PFSK-1 (cell line): ENCODE measurements around the gene SLC43A1.

Experiments used
- FOXP2 ChIP-seq: optimal IDR thresholded peaks from 2 replicates; pipeline ENCODE3; 2011; ENCODE audit warnings: borderline replicate concordance, control low read depth, inconsistent platforms; ENCODE audit not compliant: insufficient read depth; ENCODE audit errors: extremely low read length, extremely low read depth
- POLR2AphosphoS5 ChIP-seq: IDR thresholded peaks from 2 replicates; pipeline ENCODE4 v1.6.1; 2012; ENCODE audit warnings: low read depth, mild to moderate bottlenecking, control low read depth, low read length, moderate library complexity
- REST ChIP-seq, 2 experiments: IDR thresholded peaks; 2 replicates each; pipeline versions ENCODE4 v1.6.1 to v1.8.0; 2011 to 2012; ENCODE audit warnings: low read depth in 2 of 2, low read length in 2 of 2, control low read depth in 1 of 2, inconsistent platforms in 1 of 2, mild to moderate bottlenecking in 1 of 2, moderate library complexity in 1 of 2; ENCODE audit not compliant: insufficient read depth in 1 of 2
- SIN3A ChIP-seq: IDR thresholded peaks from 2 replicates; pipeline ENCODE4 v1.6.1; 2012; ENCODE audit warnings: mild to moderate bottlenecking, low read length, moderate library complexity, borderline replicate concordance; ENCODE audit not compliant: insufficient read depth
- TAF1 ChIP-seq: IDR thresholded peaks from 2 replicates; pipeline ENCODE4 v1.6.1; 2012; ENCODE audit warnings: low read length, control low read depth, borderline replicate concordance; ENCODE audit not compliant: insufficient read depth

Gene SLC43A1

GRCh38 chr11:57460022-57460757 lies 55.3 kb downstream of the SLC43A1 start, which contains the start of gene RTN4RL2:
TSS of gene RTN4RL2 (plus strand) at chr11:57460528. CDS start at chr11:57460866, 338 bp downstream.
- TF ChIP-seq TAF1 (no peak), FOXP2 (peak; percentile 80), POLR2AphosphoS5 (no peak)

DNA sequence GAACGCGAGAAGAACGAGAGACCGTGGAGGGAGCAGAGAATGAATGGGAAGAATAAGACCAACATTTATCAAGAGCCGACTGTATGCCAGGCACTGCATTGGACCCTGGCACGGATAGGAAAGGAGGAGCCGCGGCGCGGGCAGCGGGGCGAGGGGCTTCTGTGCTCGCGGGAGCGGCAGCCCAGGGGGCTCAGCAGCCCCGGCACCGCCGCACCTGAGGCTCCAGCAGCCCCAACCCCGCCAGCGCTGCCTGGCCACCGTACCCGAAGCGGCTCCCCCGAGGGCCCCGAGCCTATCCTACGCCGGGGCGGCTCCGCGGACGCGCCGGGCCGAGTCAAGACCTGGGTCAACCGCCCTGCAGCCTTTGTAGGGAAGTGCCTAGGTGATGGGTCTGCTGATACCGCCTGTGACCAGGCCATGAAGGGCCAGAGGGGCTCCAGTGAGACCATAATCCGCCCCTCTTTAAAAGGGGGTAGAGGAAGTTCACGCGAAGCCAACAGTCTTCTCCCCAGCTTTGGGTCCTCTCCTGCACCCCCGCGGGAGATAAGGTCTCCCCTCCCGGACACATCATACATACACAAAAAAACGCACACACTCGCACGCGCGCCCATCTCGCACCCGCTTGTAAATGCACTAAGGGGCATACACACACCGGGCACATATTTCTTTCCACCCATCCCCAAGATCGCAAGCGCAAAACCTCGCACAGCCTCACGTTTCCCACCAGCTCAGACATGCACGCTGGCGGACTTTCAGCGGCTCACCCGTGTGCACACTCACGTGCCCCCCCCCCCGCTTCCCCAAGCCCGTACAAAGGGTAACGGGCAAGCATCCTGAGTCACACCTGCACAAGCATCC lies 56.1 kb downstream of the SLC43A1 start:
- TF ChIP-seq TAF1, result no peak
- TF ChIP-seq FOXP2, result no peak
- no peak for TF ChIP-seq POLR2AphosphoS5
- TF ChIP-seq REST (IDR thresholded peaks at IDR 0.05; ENCODE audit: insufficient read depth in 1 of 2, low read depth in 2 of 2, low read length in 2 of 2), result no peak
- TF ChIP-seq SIN3A, result no peak

GRCh38 chr11:57458410-57459163 lies 56.9 kb downstream of the SLC43A1 start:
- TF ChIP-seq SIN3A (no peak), FOXP2 (no peak), REST (IDR thresholded peaks at IDR 0.05; ENCODE audit: insufficient read depth in 1 of 2, low read depth in 2 of 2, low read length in 2 of 2) (no peak), POLR2AphosphoS5 (no peak), TAF1 (no peak)

- no peak for TF ChIP-seq REST (IDR thresholded peaks at IDR 0.05; ENCODE audit: insufficient read depth in 1 of 2, low read depth in 2 of 2, low read length in 2 of 2)
- TF ChIP-seq SIN3A, result no peak
- TF ChIP-seq FOXP2, result no peak
- TF ChIP-seq POLR2AphosphoS5, result no peak
- no peak for TF ChIP-seq TAF1
Measured at GRCh38 chr11:57458060-57458409, 57.5 kb downstream of the SLC43A1 start.

DNA sequence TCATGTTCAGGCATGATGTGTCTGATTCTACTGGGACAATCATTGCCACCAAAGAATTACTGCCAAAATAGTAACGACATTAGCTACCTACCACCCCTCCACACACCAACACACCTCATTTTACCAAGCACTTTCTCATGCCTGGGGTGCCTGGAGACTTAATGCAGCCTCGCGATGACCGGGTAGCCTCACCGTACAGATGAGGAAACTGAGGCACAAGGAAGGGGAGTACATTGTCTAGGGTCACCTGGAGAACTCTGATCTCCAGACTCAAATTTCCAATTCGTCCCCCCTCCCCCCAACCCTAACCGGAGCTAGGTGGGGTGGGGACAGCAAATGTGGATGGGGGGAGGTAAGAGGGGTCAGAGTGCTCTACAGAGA lies 57.9 kb downstream of the SLC43A1 start:
- TF ChIP-seq SIN3A (no peak), FOXP2 (no peak), TAF1 (no peak), POLR2AphosphoS5 (no peak), REST (IDR thresholded peaks at IDR 0.05; ENCODE audit: insufficient read depth in 1 of 2, low read depth in 2 of 2, low read length in 2 of 2) (no peak)
